ENCODE measurements around the gene DNAJB13.
"Not testable (repeated sequence)": the region's sequence is repeated elsewhere in the genome, so short reads cannot be mapped to it uniquely, and the experiment has no call there.

Gene DNAJB13

GRCh38 chr11:73978576-73979086 lies 27.8 kb downstream of the DNAJB13 start:
- H3K27ac Mint-ChIP-seq: peak overlapping the region; percentile 97
- H3K9me3 Mint-ChIP-seq: no peaks in the 10 kb centered on the region
- H3K4me1 Mint-ChIP-seq: peaks cover 83% of the 10 kb centered on the region
- H3K4me3 Mint-ChIP-seq: peak overlapping the region; percentile 91
- no peaks in the 10 kb centered on the region for H3K27me3 Mint-ChIP-seq
- ATAC-seq (no peak), DNase-seq (no peak)
- peaks cover 87% of the 10 kb centered on the region for H3K36me3 Mint-ChIP-seq (ENCODE audit: low read depth)

GRCh38 chr11:73980001-73980961 lies 29.5 kb downstream of the DNAJB13 start:
- Mint-ChIP-seq H3K36me3 (ENCODE audit: low read depth) (peaks cover 70% of the 10 kb centered on the region), H3K27ac (peak overlapping the region; percentile 97), H3K4me1 (peaks cover 82% of the 10 kb centered on the region), H3K27me3 (no peaks in the 10 kb centered on the region), H3K9me3 (no peaks in the 10 kb centered on the region), H3K4me3 (peak overlapping the region; percentile 91)
- peak; percentile 27 for ATAC-seq
- DNase-seq: peak; percentile 73

- Mint-ChIP-seq H3K4me3 (peak overlapping the region; percentile 91), H3K27ac (peak overlapping the region; percentile 97), H3K4me1 (peaks cover 79% of the 10 kb centered on the region), H3K36me3 (ENCODE audit: low read depth) (peaks cover 62% of the 10 kb centered on the region), H3K27me3 (no peaks in the 10 kb centered on the region), H3K9me3 (no peaks in the 10 kb centered on the region)
- ATAC-seq (no peak), DNase-seq (no peak)
These were observed 30.4 kb downstream of the DNAJB13 start for GRCh38 chr11:73981051-73981805.

GRCh38 chr11:73982595-73982989 lies 31.8 kb downstream of the DNAJB13 start, which contains the start of gene UCP2:
UCP2 (minus strand) TSS chr11:73982843; CDS start chr11:73978378, 4,465 bp downstream.
- H3K4me1 Mint-ChIP-seq: peaks cover 71% of the 10 kb centered on the region
- H3K27me3 Mint-ChIP-seq: no peaks in the 10 kb centered on the region
- H3K27ac Mint-ChIP-seq: peak within 1 kb of the TSS; percentile 97
- H3K4me3 Mint-ChIP-seq: peak within 1 kb of the TSS; percentile 91
- no peaks in the 10 kb centered on the region for H3K9me3 Mint-ChIP-seq
- peak; percentile 70 for ATAC-seq
- peaks cover 48% of the 10 kb centered on the region for H3K36me3 Mint-ChIP-seq (ENCODE audit: low read depth)
- DNase-seq: peak; percentile 91

- Mint-ChIP-seq H3K27me3 (no peaks in the 10 kb centered on the region), H3K27ac (peak overlapping the region; percentile 97), H3K4me1 (peaks cover 65% of the 10 kb centered on the region), H3K9me3 (no peaks in the 10 kb centered on the region), H3K36me3 (ENCODE audit: low read depth) (peaks cover 42% of the 10 kb centered on the region), H3K4me3 (peak overlapping the region; percentile 91)
- ATAC-seq (peak; percentile 87), DNase-seq (peak; percentile 95)
These were observed 32.3 kb downstream of the DNAJB13 start for GRCh38 chr11:73982990-73983740.

- DNase-seq (no peak), ATAC-seq (no peak)
- H3K27ac Mint-ChIP-seq: peak overlapping the region; percentile 97
- peaks cover 34% of the 10 kb centered on the region for H3K36me3 Mint-ChIP-seq (ENCODE audit: low read depth)
- peak overlapping the region; percentile 91 for H3K4me3 Mint-ChIP-seq
- no peaks in the 10 kb centered on the region for H3K27me3 Mint-ChIP-seq
- peaks cover 57% of the 10 kb centered on the region for H3K4me1 Mint-ChIP-seq
- H3K9me3 Mint-ChIP-seq: no peaks in the 10 kb centered on the region
These were observed 33.1 kb downstream of the DNAJB13 start for GRCh38 chr11:73983741-73984538.

GRCh38 chr11:73985661-73986060 lies 34.8 kb downstream of the DNAJB13 start:
- not testable (repeated sequence) for ATAC-seq, H3K4me3 Mint-ChIP-seq, H3K9me3 Mint-ChIP-seq, DNase-seq, H3K27me3 Mint-ChIP-seq, H3K27ac Mint-ChIP-seq
- peaks cover 45% of the 10 kb centered on the region for H3K4me1 Mint-ChIP-seq
- peaks cover 17% of the 10 kb centered on the region for H3K36me3 Mint-ChIP-seq (ENCODE audit: low read depth)

GRCh38 chr11:73988227-73988626 lies 37.4 kb downstream of the DNAJB13 start:
- peaks cover 57% of the 10 kb centered on the region for H3K4me1 Mint-ChIP-seq
- no peak overlapping the region for H3K27ac Mint-ChIP-seq
- no peaks in the 10 kb centered on the region for H3K36me3 Mint-ChIP-seq (ENCODE audit: low read depth)
- no peak for DNase-seq
- no peaks in the 10 kb centered on the region for H3K9me3 Mint-ChIP-seq
- ATAC-seq: no peak
- no peaks in the 10 kb centered on the region for H3K27me3 Mint-ChIP-seq
- no peak overlapping the region for H3K4me3 Mint-ChIP-seq

GRCh38 chr11:73989156-73989555 lies 38.3 kb downstream of the DNAJB13 start:
- ATAC-seq: no peak
- peaks cover 54% of the 10 kb centered on the region for H3K4me1 Mint-ChIP-seq
- H3K27me3 Mint-ChIP-seq: no peaks in the 10 kb centered on the region
- no peak overlapping the region for H3K4me3 Mint-ChIP-seq
- no peak for DNase-seq
- H3K36me3 Mint-ChIP-seq (ENCODE audit: low read depth): no peaks in the 10 kb centered on the region
- H3K9me3 Mint-ChIP-seq: no peaks in the 10 kb centered on the region
- H3K27ac Mint-ChIP-seq: no peak overlapping the region

- no peak for DNase-seq
- Mint-ChIP-seq H3K9me3 (no peaks in the 10 kb centered on the region), H3K36me3 (ENCODE audit: low read depth) (no peaks in the 10 kb centered on the region), H3K4me3 (no peak overlapping the region), H3K27me3 (no peaks in the 10 kb centered on the region), H3K27ac (peak overlapping the region; percentile 65), H3K4me1 (peaks cover 56% of the 10 kb centered on the region)
- ATAC-seq: no peak
These were observed 39.9 kb downstream of the DNAJB13 start for GRCh38 chr11:73990730-73991129.

- no peaks in the 10 kb centered on the region for H3K9me3 Mint-ChIP-seq
- no peak for ATAC-seq
- no peaks in the 10 kb centered on the region for H3K27me3 Mint-ChIP-seq
- H3K36me3 Mint-ChIP-seq (ENCODE audit: low read depth): no peaks in the 10 kb centered on the region
- H3K4me3 Mint-ChIP-seq: no peak overlapping the region
- H3K4me1 Mint-ChIP-seq: peaks cover 61% of the 10 kb centered on the region
- H3K27ac Mint-ChIP-seq: peak overlapping the region; percentile 65
- no peak for DNase-seq
These were observed 40.7 kb downstream of the DNAJB13 start for GRCh38 chr11:73991471-73992006.

GRCh38 chr11:73995247-73995646 lies 44.4 kb downstream of the DNAJB13 start:
- H3K9me3 Mint-ChIP-seq: no peaks in the 10 kb centered on the region
- H3K27ac Mint-ChIP-seq: peak overlapping the region; percentile 92
- ATAC-seq: peak; percentile 78
- H3K4me3 Mint-ChIP-seq: peak overlapping the region; percentile 53
- peaks cover 89% of the 10 kb centered on the region for H3K4me1 Mint-ChIP-seq
- no peaks in the 10 kb centered on the region for H3K27me3 Mint-ChIP-seq
- no peak for DNase-seq
- H3K36me3 Mint-ChIP-seq (ENCODE audit: low read depth): no peaks in the 10 kb centered on the region

GRCh38 chr11:73995731-73996130 lies 44.9 kb downstream of the DNAJB13 start:
- H3K4me3 Mint-ChIP-seq: peak overlapping the region; percentile 53
- no peaks in the 10 kb centered on the region for H3K27me3 Mint-ChIP-seq
- peaks cover 89% of the 10 kb centered on the region for H3K4me1 Mint-ChIP-seq
- H3K36me3 Mint-ChIP-seq (ENCODE audit: low read depth): no peaks in the 10 kb centered on the region
- peak overlapping the region; percentile 92 for H3K27ac Mint-ChIP-seq
- ATAC-seq (peak; percentile 81), DNase-seq (no peak)
- H3K9me3 Mint-ChIP-seq: no peaks in the 10 kb centered on the region

Data from activated naive CD8-positive, alpha-beta T cell treated with anti-CD3 and anti-CD28 coated beads, Interleukin-2, amount 50 U/mL, for 24 hours (primary cell).